Testis (tissue), 3 donors: ENCODE data around the gene PTPN21. TPM values are rescaled to one million over a fixed set of nuclear protein-coding genes. Genes with fewer than 3 reads are reported as not detected.

Experiments
- DNase-seq: peaks from one replicate; pipeline ENCODE4 v3.0.0-alpha.2; 2019
- H3K27ac ChIP-seq, 2 donors: fragments of 200-600 bp; sonication (generic); one replicate each; pipeline ENCODE4 v1.5.1; 2019
- H3K27me3 ChIP-seq: fragments of 200-600 bp; sonication (generic); one replicate; pipeline ENCODE4 v1.5.1; 2019
- H3K36me3 ChIP-seq: fragments of 200-600 bp; sonication (generic); one replicate; pipeline ENCODE4 v1.5.1; 2017; ENCODE audit warnings: low read depth; ENCODE audit errors: missing control alignments
- H3K4me1 ChIP-seq: fragments of 200-600 bp; sonication (generic); one replicate; pipeline ENCODE4 v1.5.1; 2019
- H3K4me3 ChIP-seq, 2 donors: fragments of 200-600 bp; sonication (generic); one replicate each; pipeline ENCODE4 v1.5.1; 2017 to 2019
- H3K9me3 ChIP-seq: fragments of 200-600 bp; sonication (generic); one replicate; pipeline ENCODE4 v1.5.1; 2017
- CTCF ChIP-seq, 3 experiments: fragments of 450-650 bp in 2 of 3; fragments of 200-600 bp in 1 of 3; sonication (generic) in 1 of 3; IDR thresholded peaks; one replicate each; pipeline ENCODE4 v1.5.1; 2016 to 2019; ENCODE audit warnings: antibody characterized with exemption in 3 of 3, mild to moderate bottlenecking in 2 of 3, moderate library complexity in 1 of 3
- POLR2A ChIP-seq: fragments of 450-650 bp; IDR thresholded peaks from one replicate; pipeline ENCODE4 v1.6.1; 2017; ENCODE audit warnings: antibody characterized with exemption, mild to moderate bottlenecking, moderate library complexity
- WGBS, 2 donors: methylation state at CpG; one replicate each; pipeline ENCODE4 v1.1.5; 2018; 5-methylcytosine and 5-hydroxymethylcytosine counted together
- intact Hi-C: fragments of 100-400 bp; cut with DNase I; formaldehyde crosslinking; loops from one replicate; pipeline ENCODE4 v1.15.1; 2023; ENCODE audit warnings: low total_unique reads
- polyA plus RNA-seq: library from polyadenylated mRNA; stranded (reverse); fragments of 350-450 nt; fragmentation: Illumina TruSeq; extraction: RNeasy Lipid Tissue Mini Kit (QIAGEN cat#74804); gene quantifications from one replicate; pipeline ENCODE4 v1.2.3, GENCODE V29; 2014; ENCODE audit warnings: low read depth, low replicate concordance; ENCODE audit not compliant: insufficient read depth
- total RNA-seq, 2 donors: library from RNA; depleted of rRNA; stranded (reverse); fragments of >200 nt; gene quantifications; one replicate each; pipeline ENCODE4 v1.2.3, GENCODE V29; 2016

The PTPN21 gene
- total and polyA plus RNA-seq, 3 donors from 2014 or later: 47.2 to 58.6 (median 51.6) TPM

- Histone ChIP-seq H3K4me3 (peak overlapping the region; percentile 55 to 70), H3K4me1 (peaks cover 16% of the 10 kb centered on the region), H3K27ac (peak overlapping the region; percentile 52 to 79), H3K36me3 (no peaks in the 10 kb centered on the region), H3K27me3 (no peaks in the 10 kb centered on the region), H3K9me3 (no peaks in the 10 kb centered on the region)
- no peak for TF ChIP-seq CTCF (IDR thresholded peaks at IDR 0.05)
- 1% methylated on average over 23 of the region's 23 CpGs for WGBS, 2 donors
- peak; percentile 43 for DNase-seq
- intact Hi-C loops: loop anchor here (10.0 kb wide), 2 partner anchors 57 to 167 kb away; partner anchors contain the start of gene SPATA7
These were observed 2.8 kb downstream of the PTPN21 start for GRCh38 chr14:88551980-88552431.

- Histone ChIP-seq H3K36me3 (no peaks in the 10 kb centered on the region), H3K27ac (peak overlapping the region; percentile 52 to 79), H3K4me1 (peaks cover 14% of the 10 kb centered on the region), H3K4me3 (peak overlapping the region; percentile 55 to 70), H3K27me3 (no peaks in the 10 kb centered on the region), H3K9me3 (no peaks in the 10 kb centered on the region)
- 3 to 6% methylated on average over 24 to 44 of the region's 50 CpGs for WGBS, 2 donors
- intact Hi-C loops: loop anchor here (10.0 kb wide), 2 partner anchors 56 to 166 kb away; partner anchors contain the start of gene SPATA7
- no peak for TF ChIP-seq POLR2A
- TF ChIP-seq CTCF (IDR thresholded peaks at IDR 0.05): peak; percentile 22 to 47 (median 41)
- DNase-seq: peak; percentile 85
These were observed 3.5 kb downstream of the PTPN21 start for GRCh38 chr14:88551094-88551870.

GRCh38 chr14:88550078-88550477 lies 4.7 kb downstream of the PTPN21 start:
- Histone ChIP-seq H3K27me3 (no peaks in the 10 kb centered on the region), H3K9me3 (no peaks in the 10 kb centered on the region), H3K36me3 (no peaks in the 10 kb centered on the region), H3K27ac (peak overlapping the region; percentile 14 to 79), H3K4me1 (peaks cover 4% of the 10 kb centered on the region), H3K4me3 (peak overlapping the region; percentile 55 to 70)
- intact Hi-C loops: loop anchor here (10.0 kb wide), 2 partner anchors 55 to 165 kb away; partner anchors contain the start of gene SPATA7
- TF ChIP-seq POLR2A (no peak), CTCF (IDR thresholded peaks at IDR 0.05) (no peak)
- 66 to 71% methylated on average over 14 of the region's 15 CpGs for WGBS, 2 donors
- DNase-seq: peak; percentile 26

GRCh38 chr14:88547386-88547780 lies 7.4 kb downstream of the PTPN21 start:
- no peak overlapping the region for H3K27ac ChIP-seq
- intact Hi-C loops: no loop called here
- WGBS, 2 donors: 86 to 87% methylated on average over 3 of the region's 3 CpGs

More at GRCh38 chr14:88547386-88547780, 7.4 kb downstream of the PTPN21 start:
- no peaks in the 10 kb centered on the region for H3K36me3 ChIP-seq
- TF ChIP-seq CTCF (IDR thresholded peaks at IDR 0.05): no peak
- no peak for TF ChIP-seq POLR2A
- H3K9me3 ChIP-seq: no peaks in the 10 kb centered on the region
- no peak for DNase-seq
- H3K4me1 ChIP-seq: no peaks in the 10 kb centered on the region
- no peak overlapping the region for H3K4me3 ChIP-seq
- H3K27me3 ChIP-seq: no peaks in the 10 kb centered on the region
